HG03565 (cell line): ENCODE data around the gene MAP2K4.
"Not testable (repeated sequence)": the region's sequence is repeated elsewhere in the genome, so short reads cannot be mapped to it uniquely, and the experiment has no call there.

Experiments used
- ATAC-seq: cut with Tn5 transposase; IDR thresholded peaks from one replicate; pipeline ENCODE4 v1.9.1; 2021; ENCODE audit warnings: mild to moderate bottlenecking, moderate library complexity; ENCODE audit not compliant: unreplicated experiment

Gene MAP2K4

DNA sequence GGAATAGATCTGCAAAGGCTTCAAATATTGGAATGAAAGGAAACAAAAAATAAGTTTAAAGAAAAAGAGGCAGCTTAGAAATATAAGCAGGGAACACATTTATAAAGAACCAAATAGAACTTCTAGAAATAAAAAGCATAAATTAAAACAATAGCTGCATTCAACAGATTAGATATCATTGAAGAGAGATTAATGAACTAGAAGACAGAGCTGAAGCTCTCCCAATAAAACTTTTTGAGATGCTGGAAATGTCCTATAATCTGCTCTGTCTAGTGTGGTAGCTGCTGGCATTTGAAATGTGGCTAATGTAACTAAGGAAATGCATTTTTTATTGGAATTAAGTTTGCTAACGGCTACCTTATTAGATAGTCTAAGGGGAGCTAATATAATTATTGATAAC is 115.6 kb downstream of the MAP2K4 start:
- ATAC-seq: no peak

GRCh38 chr17:12136646-12137045 is 116.0 kb downstream of the MAP2K4 start:
- no peak for ATAC-seq

GRCh38 chr17:12137859-12138258 is 117.2 kb downstream of the MAP2K4 start:
- no peak for ATAC-seq

DNA sequence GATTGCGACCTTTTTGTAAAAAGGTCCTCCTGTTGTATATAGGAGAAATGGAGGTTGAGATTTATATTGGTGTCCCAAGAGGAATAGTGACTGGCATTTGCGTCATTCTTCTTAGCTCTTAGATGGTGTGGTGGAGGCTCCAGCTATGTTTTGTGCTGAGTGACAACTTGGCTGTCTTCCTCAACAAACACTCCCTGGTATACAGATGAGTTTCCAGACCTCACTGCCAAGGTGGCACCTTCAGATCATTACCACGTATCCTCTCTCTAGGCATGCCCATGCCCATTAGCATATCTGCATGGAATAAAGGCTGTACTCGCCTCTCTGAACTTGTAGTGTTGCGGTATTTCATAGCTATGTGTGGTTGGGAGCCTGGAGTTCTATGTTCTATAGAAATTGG is 120.0 kb downstream of the MAP2K4 start:
- no peak for ATAC-seq

- not testable (repeated sequence) for ATAC-seq
These were observed 141.5 kb downstream of the MAP2K4 start for GRCh38 chr17:12162187-12162586.

DNA sequence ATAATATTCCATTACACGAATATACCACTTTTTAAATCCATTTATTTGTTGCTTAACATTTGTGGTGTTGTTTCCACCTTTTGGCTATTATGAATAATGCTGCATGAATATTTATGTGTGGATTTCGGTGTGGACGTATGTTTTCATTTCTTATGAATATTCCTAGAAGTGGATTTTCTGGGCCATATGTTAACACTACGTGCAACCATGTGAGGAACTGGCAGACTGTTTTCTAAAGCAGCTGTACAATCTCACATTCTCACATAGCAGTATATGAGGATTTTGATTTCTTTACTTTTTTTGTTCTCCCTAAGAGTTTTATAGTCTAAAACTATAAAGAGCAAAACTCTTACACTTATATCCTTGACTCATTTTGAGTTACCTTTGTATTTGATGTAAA is 143.4 kb downstream of the MAP2K4 start:
- ATAC-seq: no peak

- no peak for ATAC-seq
These were observed 158.1 kb downstream of the MAP2K4 start for GRCh38 chr17:12178644-12179330.

DNA sequence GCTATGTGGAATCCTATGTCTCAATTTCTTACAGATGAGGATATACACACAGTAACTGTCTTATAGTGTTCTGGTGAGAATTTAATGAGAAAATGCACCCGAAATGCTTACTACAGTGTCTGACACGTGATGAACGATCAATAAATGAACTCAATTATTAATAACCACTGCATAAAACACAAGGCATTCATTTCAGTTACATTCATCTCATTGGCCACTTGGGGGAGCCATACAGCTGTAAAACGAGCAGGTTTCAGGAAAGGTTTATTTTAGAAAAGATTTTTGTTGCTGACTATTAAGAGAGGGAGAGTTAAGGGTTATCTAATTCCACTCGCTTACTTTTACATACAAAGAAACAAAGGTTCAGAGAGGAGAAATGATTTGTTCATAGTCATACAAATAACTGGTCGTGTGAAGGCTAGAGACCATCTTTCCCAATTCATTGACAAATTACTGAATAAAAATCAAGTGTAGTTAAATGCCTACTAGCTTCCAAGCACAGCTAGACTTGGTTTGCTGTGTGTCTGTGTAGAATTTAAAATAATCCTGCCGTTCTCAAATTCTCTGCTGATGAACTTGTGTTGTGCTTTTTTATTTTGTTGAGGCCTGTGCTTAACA is 160.1 kb downstream of the MAP2K4 start:
- no peak for ATAC-seq

GRCh38 chr17:12187658-12188057 is 167.0 kb downstream of the MAP2K4 start:
- no peak for ATAC-seq

DNA sequence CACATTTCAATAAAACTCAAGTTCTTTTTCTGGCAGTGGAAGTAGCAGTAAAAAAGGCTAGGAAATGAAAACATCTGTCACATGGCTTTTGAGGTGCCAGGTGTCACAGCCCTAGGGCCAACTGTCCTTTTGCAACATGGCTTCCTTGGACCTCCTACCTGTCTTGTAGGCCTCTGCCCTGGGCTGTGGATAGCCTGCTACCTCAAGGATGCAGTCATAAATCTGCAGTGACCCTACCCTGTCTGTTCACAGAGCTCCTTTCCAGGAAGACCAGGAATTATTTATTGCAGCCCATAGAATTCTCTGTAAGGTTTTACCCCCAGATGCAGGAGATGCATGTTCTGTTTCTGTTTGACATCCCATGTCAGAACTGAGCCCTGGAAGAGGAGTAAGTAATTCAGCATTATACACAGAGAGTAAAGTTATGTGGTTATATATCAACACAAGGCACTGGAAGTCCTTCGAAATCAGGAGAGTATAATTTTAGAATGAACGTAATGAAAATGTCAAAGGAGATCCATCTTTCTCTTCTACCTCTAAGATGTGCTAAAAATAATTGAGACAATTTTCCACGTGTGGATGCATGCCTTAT is 172.6 kb downstream of the MAP2K4 start:
- no peak for ATAC-seq
